ENCODE results near the gene DDA1. TPM values are rescaled to one million over a fixed set of nuclear protein-coding genes. Genes with fewer than 3 reads are reported as not detected.

Gene DDA1
- total and polyA plus RNA-seq, 9 of the 15 experiments (the other 6 are each of a cell fraction or from before 2014, with no cell fraction given): 1.4 to 83.8 (median 33.8) TPM

DNA sequence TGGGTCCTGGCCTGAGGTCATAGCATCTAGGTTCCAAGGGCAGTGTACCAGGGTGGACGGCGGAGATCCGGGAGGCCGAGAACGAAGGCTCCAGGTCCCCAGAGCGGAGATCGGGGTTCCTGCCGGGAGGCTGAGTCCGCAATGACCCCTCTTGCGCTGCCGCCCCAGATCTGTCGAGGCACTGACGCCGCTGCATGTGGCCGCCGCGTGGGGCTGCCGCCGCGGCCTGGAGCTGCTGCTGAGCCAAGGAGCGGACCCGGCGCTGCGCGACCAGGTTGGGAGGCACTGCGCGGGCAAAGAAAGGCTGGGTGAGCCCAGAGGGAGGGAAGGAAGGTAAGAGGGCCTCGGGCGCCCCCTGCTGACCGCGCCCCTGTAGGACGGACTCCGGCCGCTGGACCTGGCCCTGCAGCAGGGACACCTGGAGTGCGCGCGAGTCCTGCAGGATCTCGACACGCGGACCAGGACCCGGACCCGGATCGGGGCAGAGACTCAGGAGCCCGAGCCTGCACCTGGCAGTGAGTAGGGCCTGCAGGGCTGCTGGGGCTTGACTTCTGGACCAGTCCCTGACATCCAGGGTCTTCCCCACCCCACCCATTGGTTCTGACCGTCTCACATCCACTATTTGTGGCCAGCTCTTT is 26.8 kb upstream of the DDA1 start (continued):
- TF ChIP-seq ETV5 (CRISPR knock-in tag; IDR thresholded peaks at IDR 0.05; ENCODE audit: low read depth) (peak; percentile 54), POLR2A (conservative IDR thresholded peaks at IDR 0.05) (0 out of 2 replicates have a peak, but pooled peaks have one; percentile 32), RCOR1 (IDR thresholded peaks at IDR 0.05; ENCODE audit: borderline replicate concordance in 1 of 2, low read depth in 2 of 2, low read length in 2 of 2) (peak in 1 of 2 experiments; percentile 28; a peak in 1 of 4 replicates), BMI1 (IDR thresholded peaks at IDR 0.05; ENCODE audit: low read length) (no peak), ZSCAN29 (IDR thresholded peaks at IDR 0.05) (no peak), YY1 (IDR thresholded peaks at IDR 0.05; ENCODE audit: borderline replicate concordance in 1 of 3, control insufficient read depth in 1 of 3, extremely low read depth in 1 of 3, insufficient read depth in 3 of 3, insufficient read length in 1 of 3, insufficient replicate concordance in 2 of 3, low read depth in 1 of 3, low read length in 2 of 3) (peak in 2 of 3 experiments; percentile 22 to 43), LCOR (CRISPR knock-in tag; IDR thresholded peaks at IDR 0.05) (peak; percentile 62; the same call in 1 of the 2 replicates), ZFP36 (IDR thresholded peaks at IDR 0.05; ENCODE audit: low read depth, low read length, partially characterized antibody) (peak; percentile 7), BHLHE40 (IDR thresholded peaks at IDR 0.05; ENCODE audit: low read length) (no peak), KAT7 (CRISPR knock-in tag; IDR thresholded peaks at IDR 0.05; ENCODE audit: borderline replicate concordance) (no peak), HMGN3 (IDR thresholded peaks at IDR 0.05; ENCODE audit: borderline replicate concordance, extremely low read depth, insufficient read length, low read depth, low read length) (peak; percentile 41), MECOM (CRISPR knock-in tag; IDR thresholded peaks at IDR 0.05) (peak; percentile 33; the same call in 1 of the 2 replicates), GABPB1 (CRISPR knock-in tag; IDR thresholded peaks at IDR 0.05) (peak; percentile 64), L3MBTL2 (IDR thresholded peaks at IDR 0.05) (peak; percentile 88), GATAD2A (IDR thresholded peaks at IDR 0.05) (peak; percentile 77), XRCC4 (IDR thresholded peaks at IDR 0.05; ENCODE audit: extremely low read depth, insufficient read depth, insufficient read length) (no peak), HNRNPH1 (optimal IDR thresholded peaks at IDR 0.05; ENCODE audit: low read depth, low read length) (no peak), ZFP1 (CRISPR knock-in tag; IDR thresholded peaks at IDR 0.05) (no peak), REST (IDR thresholded peaks at IDR 0.05; ENCODE audit: borderline replicate concordance) (peak; percentile 89), REST (CRISPR knock-in tag; IDR thresholded peaks at IDR 0.05; ENCODE audit: low read depth) (no peak)
- TF ChIP-seq, protein P1, sequence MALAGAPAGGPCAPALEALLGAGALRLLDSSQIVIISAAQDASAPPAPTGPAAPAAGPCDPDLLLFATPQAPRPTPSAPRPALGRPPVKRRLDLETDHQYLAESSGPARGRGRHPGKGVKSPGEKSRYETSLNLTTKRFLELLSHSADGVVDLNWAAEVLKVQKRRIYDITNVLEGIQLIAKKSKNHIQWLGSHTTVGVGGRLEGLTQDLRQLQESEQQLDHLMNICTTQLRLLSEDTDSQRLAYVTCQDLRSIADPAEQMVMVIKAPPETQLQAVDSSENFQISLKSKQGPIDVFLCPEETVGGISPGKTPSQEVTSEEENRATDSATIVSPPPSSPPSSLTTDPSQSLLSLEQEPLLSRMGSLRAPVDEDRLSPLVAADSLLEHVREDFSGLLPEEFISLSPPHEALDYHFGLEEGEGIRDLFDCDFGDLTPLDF (CRISPR knock-in tag; IDR thresholded peaks at IDR 0.05): 0 out of 2 replicates have a peak, but pooled peaks have one; percentile 71

Data from K562 (cell line).